ENCODE measurements around the gene LCE1B. TPM values are rescaled to one million over a fixed set of nuclear protein-coding genes. Genes with fewer than 3 reads are reported as not detected.

The LCE1B gene
- total RNA-seq, 1 experiment from 2014 or later: not detected

DNA sequence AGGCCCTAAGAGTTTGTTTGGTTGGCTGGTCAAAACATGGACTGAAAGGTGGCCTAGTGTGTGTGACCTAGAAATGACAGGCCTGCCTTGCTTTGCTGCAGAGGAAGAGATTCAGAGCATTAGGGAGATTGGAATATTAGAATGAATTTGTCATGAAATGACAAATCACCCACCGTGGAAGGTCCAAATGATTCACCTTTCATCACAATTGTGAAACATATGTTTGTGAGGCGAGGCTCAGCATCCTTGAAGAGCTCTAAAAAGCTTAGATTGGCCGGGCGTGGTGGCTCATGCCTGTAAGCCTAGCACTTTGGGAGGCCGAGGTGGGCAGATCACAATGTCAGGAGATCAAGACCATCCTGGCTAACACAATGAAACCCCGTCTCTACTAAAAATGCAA is 5.5 kb downstream of the LCE1B start:
- no peak overlapping the region for H3T11ph ChIP-seq (ENCODE audit: low read length)
- TF ChIP-seq, protein P1, sequence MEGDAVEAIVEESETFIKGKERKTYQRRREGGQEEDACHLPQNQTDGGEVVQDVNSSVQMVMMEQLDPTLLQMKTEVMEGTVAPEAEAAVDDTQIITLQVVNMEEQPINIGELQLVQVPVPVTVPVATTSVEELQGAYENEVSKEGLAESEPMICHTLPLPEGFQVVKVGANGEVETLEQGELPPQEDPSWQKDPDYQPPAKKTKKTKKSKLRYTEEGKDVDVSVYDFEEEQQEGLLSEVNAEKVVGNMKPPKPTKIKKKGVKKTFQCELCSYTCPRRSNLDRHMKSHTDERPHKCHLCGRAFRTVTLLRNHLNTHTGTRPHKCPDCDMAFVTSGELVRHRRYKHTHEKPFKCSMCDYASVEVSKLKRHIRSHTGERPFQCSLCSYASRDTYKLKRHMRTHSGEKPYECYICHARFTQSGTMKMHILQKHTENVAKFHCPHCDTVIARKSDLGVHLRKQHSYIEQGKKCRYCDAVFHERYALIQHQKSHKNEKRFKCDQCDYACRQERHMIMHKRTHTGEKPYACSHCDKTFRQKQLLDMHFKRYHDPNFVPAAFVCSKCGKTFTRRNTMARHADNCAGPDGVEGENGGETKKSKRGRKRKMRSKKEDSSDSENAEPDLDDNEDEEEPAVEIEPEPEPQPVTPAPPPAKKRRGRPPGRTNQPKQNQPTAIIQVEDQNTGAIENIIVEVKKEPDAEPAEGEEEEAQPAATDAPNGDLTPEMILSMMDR (conservative IDR thresholded peaks at IDR 0.05): no peak
- peaks cover 69% of the 10 kb centered on the region for H3K9me3 ChIP-seq (ENCODE audit: control insufficient read depth, low read depth, low read length)

More for the DNA sequence above, 5.5 kb downstream of the LCE1B start:
- Mint-ChIP-seq H3K4me1 (no peaks in the 10 kb centered on the region), H3K27ac (no peak overlapping the region), H3K4me3 (no peak overlapping the region), H3K36me3 (ENCODE audit: insufficient read depth in 1 of 3, low read depth in 3 of 3) (peaks cover 10 to 27% (median 10%) of the 10 kb centered on the region in 3 experiments; a peak in 5 of 7 replicates), H3K9me3 (peaks cover 86 to 87% of the 10 kb centered on the region in 2 experiments), H3K27me3 (ENCODE audit: low read depth) (peaks cover 5% of the 10 kb centered on the region)
- WGBS (ENCODE audit: extremely low coverage, insufficient read length, low lambda C conversion rate): no CpG with 5 or more reads among the region's 6 CpGs
- H4K91ac ChIP-seq (ENCODE audit: insufficient read length, low read depth, low read length): no peak overlapping the region
- no peak overlapping the region for H3K14ac ChIP-seq (ENCODE audit: insufficient read depth, low read length)
- H3K79me2 ChIP-seq (ENCODE audit: insufficient read depth, low read length): no peaks in the 10 kb centered on the region
- no peak overlapping the region for H2AK5ac ChIP-seq (ENCODE audit: insufficient read length, low read length)
- no peak overlapping the region for H3K56ac ChIP-seq (ENCODE audit: insufficient read length, low read depth, low read length)
- H3K23ac ChIP-seq (ENCODE audit: insufficient read length, low read depth, low read length): no peak overlapping the region
- H2AFZ ChIP-seq (ENCODE audit: low read length): no peak overlapping the region
- no peak overlapping the region for H3K4ac ChIP-seq (ENCODE audit: low read depth, low read length)
- no peaks in the 10 kb centered on the region for H4K20me1 ChIP-seq (ENCODE audit: control insufficient read depth, insufficient read depth, insufficient read length)
- peaks cover 2% of the 10 kb centered on the region for H3K23me2 ChIP-seq (ENCODE audit: insufficient read length, low read depth, low read length, poor library complexity, severe bottlenecking)
- H3K27ac ChIP-seq (ENCODE audit: insufficient read length, low read depth, low read length): no peak overlapping the region
- H4K8ac ChIP-seq (replicated peaks; ENCODE audit: insufficient read length, low read depth, low read length): no peak overlapping the region
- H2BK15ac ChIP-seq (ENCODE audit: low read depth, low read length): no peak overlapping the region
- no peak for DNase-seq
- no peak overlapping the region for H2BK12ac ChIP-seq (ENCODE audit: insufficient read length, low read depth, low read length)
- H3K4me1 ChIP-seq (ENCODE audit: insufficient read depth, low read length): no peaks in the 10 kb centered on the region
- no peak overlapping the region for H3K9ac ChIP-seq (ENCODE audit: extremely low read depth, insufficient read length, low read length)
- no peak overlapping the region for H4K5ac ChIP-seq (ENCODE audit: insufficient read length, low read depth, low read length)
- H2BK5ac ChIP-seq (ENCODE audit: insufficient read length, low read length): no peak overlapping the region
- H3K27me3 ChIP-seq (ENCODE audit: insufficient read depth, low read length): no peaks in the 10 kb centered on the region
- no peak overlapping the region for H2BK20ac ChIP-seq (ENCODE audit: low read depth, low read length, poor library complexity, severe bottlenecking)
- no peak overlapping the region for H2BK120ac ChIP-seq (ENCODE audit: low read depth, low read length, poor library complexity, severe bottlenecking)
- no peak overlapping the region for H3K4me2 ChIP-seq (ENCODE audit: insufficient read depth, insufficient read length, low read length)
- no peaks in the 10 kb centered on the region for H3K79me1 ChIP-seq (ENCODE audit: insufficient read depth, low read depth, low read length, poor library complexity, severe bottlenecking)
- no peak overlapping the region for H3K18ac ChIP-seq (ENCODE audit: insufficient read length, low read depth, low read length)
